Liver (tissue), 9 donors: ENCODE data around the gene SLC24A4. TPM values are rescaled to one million over a fixed set of nuclear protein-coding genes. Genes with fewer than 3 reads are reported as not detected.

Source experiments
- DNase-seq: peaks from one replicate; pipeline ENCODE4 v3.0.0-alpha.2; 2017; ENCODE audit warnings: low spot score
- H3K27ac ChIP-seq, 2 donors: one replicate each; pipeline ENCODE4 v1.7.0; 2013; ENCODE audit warnings: inconsistent platforms in 2 of 2, low read length in 2 of 2, control low read depth in 1 of 2, low read depth in 1 of 2, mild to moderate bottlenecking in 1 of 2
- H3K27me3 ChIP-seq, 4 donors: one replicate each; pipeline versions ENCODE4 v1.6.1 to v1.7.0; 2013; ENCODE audit warnings: low read length in 3 of 4, inconsistent platforms in 1 of 4, mild to moderate bottlenecking in 1 of 4, moderate library complexity in 1 of 4; ENCODE audit not compliant: control insufficient read depth in 4 of 4, insufficient read depth in 4 of 4
- H3K36me3 ChIP-seq, 4 donors: one replicate each; pipeline versions ENCODE4 v1.6.1 to v1.7.0; 2013; ENCODE audit warnings: low read length in 3 of 4, mild to moderate bottlenecking in 3 of 4, low read depth in 1 of 4, moderate library complexity in 1 of 4; ENCODE audit not compliant: control insufficient read depth in 4 of 4, insufficient read depth in 3 of 4
- H3K4me1 ChIP-seq, 4 donors: one replicate each; pipeline versions ENCODE4 v1.6.1 to v1.7.0; 2013; ENCODE audit warnings: low read length in 3 of 4, mild to moderate bottlenecking in 3 of 4, moderate library complexity in 1 of 4; ENCODE audit not compliant: control insufficient read depth in 4 of 4, insufficient read depth in 4 of 4
- H3K4me3 ChIP-seq, 3 donors: one replicate each; pipeline versions ENCODE4 v1.6.1 to v1.7.0; 2013; ENCODE audit warnings: low read length in 3 of 3, control low read depth in 1 of 3, low read depth in 1 of 3, mild to moderate bottlenecking in 1 of 3
- H3K9ac ChIP-seq, 2 donors: one replicate each; pipeline ENCODE4 v1.7.0; 2013; ENCODE audit warnings: low read length in 2 of 2, mild to moderate bottlenecking in 2 of 2, moderate library complexity in 2 of 2, control low read depth in 1 of 2, low read depth in 1 of 2
- H3K9me3 ChIP-seq, 4 donors: one replicate each; pipeline versions ENCODE4 v1.6.1 to v1.7.0; 2013; ENCODE audit warnings: low read length in 3 of 4; ENCODE audit not compliant: control insufficient read depth in 4 of 4
- CTCF ChIP-seq: fragments of 150-350 bp; IDR thresholded peaks from 2 replicates; pipeline ENCODE4 v1.5.1; 2017; ENCODE audit warnings: improper control_type of control experiment, low read depth, low read length; ENCODE audit not compliant: missing input control
- FOXA1 ChIP-seq: IDR thresholded peaks from 2 replicates; pipeline ENCODE4 v1.6.1; 2016; ENCODE audit warnings: antibody characterized with exemption
- FOXA2 ChIP-seq: IDR thresholded peaks from 2 replicates; pipeline ENCODE4 v1.6.1; 2016; ENCODE audit warnings: antibody characterized with exemption
- GABPA ChIP-seq, 2 donors: IDR thresholded peaks in 1 of 2; conservative IDR thresholded peaks in 1 of 2; 2 replicates each; pipeline ENCODE4 v1.6.1; 2016; ENCODE audit warnings: antibody characterized with exemption in 2 of 2, mild to moderate bottlenecking in 1 of 2, moderate library complexity in 1 of 2
- HNF4G ChIP-seq: IDR thresholded peaks from 2 replicates; pipeline ENCODE4 v1.6.1; 2016; ENCODE audit warnings: antibody characterized with exemption
- JUND ChIP-seq, 2 donors: IDR thresholded peaks; 2 replicates each; pipeline ENCODE4 v1.6.1; 2016; ENCODE audit warnings: antibody characterized with exemption in 2 of 2
- MAX ChIP-seq: IDR thresholded peaks from 2 replicates; pipeline ENCODE4 v1.6.1; 2016; ENCODE audit warnings: antibody characterized with exemption
- REST ChIP-seq: IDR thresholded peaks from 2 replicates; pipeline ENCODE4 v1.6.1; 2016; ENCODE audit warnings: antibody characterized with exemption, mild to moderate bottlenecking
- RXRA ChIP-seq, 2 donors: IDR thresholded peaks; 2 replicates each; pipeline ENCODE4 v1.6.1; 2017 to 2018; ENCODE audit warnings: antibody characterized with exemption in 2 of 2, mild to moderate bottlenecking in 1 of 2
- SP1 ChIP-seq: IDR thresholded peaks from 2 replicates; pipeline ENCODE4 v1.6.1; 2018; ENCODE audit warnings: antibody characterized with exemption, mild to moderate bottlenecking
- TAF1 ChIP-seq: conservative IDR thresholded peaks from 2 replicates; pipeline ENCODE4 v1.6.1; 2016; ENCODE audit warnings: antibody characterized with exemption, mild to moderate bottlenecking
- YY1 ChIP-seq: IDR thresholded peaks from 2 replicates; pipeline ENCODE4 v1.6.1; 2016; ENCODE audit warnings: antibody characterized with exemption, mild to moderate bottlenecking
- WGBS: extraction: QIAGEN DNeasy Blood & Tissue Kit; methylation state at CpG from one replicate; pipeline ENCODE4 v1.1.7; 2013; 5-methylcytosine and 5-hydroxymethylcytosine counted together
- polyA plus RNA-seq, 2 donors: library from polyadenylated mRNA; stranded (reverse) in 1 of 2; unstranded in 1 of 2; fragments of 200-250 nt in 1 of 2; fragments of >200 nt in 1 of 2; fragmentation: Nextera tagmentation in 1 of 2; extraction: Ambion mirVana in 1 of 2; gene quantifications; one replicate each; pipeline versions ENCODE4 v1.2.1 to v1.2.3, GENCODE V29; 2013 to 2015
- total RNA-seq, 2 donors: library from RNA; depleted of rRNA; stranded (reverse); fragments of >200 nt; gene quantifications; one replicate each; pipeline ENCODE4 v1.2.3, GENCODE V29; 2014
- TF ChIP-seq, protein P1 (sequence below): IDR thresholded peaks from 2 replicates; pipeline ENCODE4 v1.6.1; 2016; ENCODE audit warnings: antibody characterized with exemption
- TF ChIP-seq, protein P2 (sequence below): IDR thresholded peaks from 2 replicates; pipeline ENCODE4 v1.6.1; 2016; ENCODE audit warnings: antibody characterized with exemption
- donor health status: healthy.
- donor health status: healthy.
- donor health status: healthy.
- donor health status: healthy.
- donor health status: healthy.

SLC24A4 gene
- total and polyA plus RNA-seq, 4 donors: 0.06 to 0.23 (median 0.12) TPM

DNA sequence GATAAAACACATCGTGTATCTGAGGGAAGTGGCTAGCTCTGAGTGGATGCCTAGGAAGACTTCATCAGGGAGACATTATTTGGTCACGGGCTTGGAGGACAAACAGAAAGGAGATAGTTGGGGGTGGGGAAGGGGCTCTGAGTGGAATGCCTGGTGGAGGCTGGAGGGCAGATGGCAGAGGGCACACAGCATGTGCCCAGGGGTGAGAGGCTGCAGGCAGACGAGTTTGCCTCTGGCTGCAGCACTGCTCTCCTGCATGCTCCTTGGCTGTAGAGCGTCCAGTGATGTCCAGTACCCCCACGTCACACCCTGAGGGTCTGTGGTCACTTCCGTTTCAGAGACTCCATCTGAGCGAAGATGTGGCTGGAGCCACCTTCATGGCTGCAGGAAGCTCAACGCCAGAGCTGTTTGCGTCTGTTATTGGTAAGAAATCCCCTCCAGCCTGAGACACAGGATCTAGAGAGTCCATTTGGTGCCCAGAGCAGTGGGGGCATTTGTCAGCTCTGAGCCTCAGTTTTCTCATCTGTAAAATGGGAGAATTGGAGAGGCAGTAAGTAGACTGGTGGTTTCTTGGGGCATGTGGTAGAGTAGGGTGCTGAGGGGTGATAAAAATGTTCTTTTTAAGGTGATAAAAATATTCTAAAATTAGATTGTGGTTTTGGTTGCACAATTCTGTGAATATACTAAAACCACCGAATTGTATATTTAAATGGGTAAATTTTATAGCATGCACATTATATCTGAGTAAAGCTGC lies 119.0 kb downstream of the SLC24A4 start:
- H3K4me3 ChIP-seq: no peak overlapping the region
- no peak for TF ChIP-seq FOXA1
- no peak for TF ChIP-seq MAX
- no peak for TF ChIP-seq SP1
- TF ChIP-seq RXRA (IDR thresholded peaks at IDR 0.05): no peak
- no peak for TF ChIP-seq HNF4G
- TF ChIP-seq TAF1: no peak
- TF ChIP-seq, protein P1, sequence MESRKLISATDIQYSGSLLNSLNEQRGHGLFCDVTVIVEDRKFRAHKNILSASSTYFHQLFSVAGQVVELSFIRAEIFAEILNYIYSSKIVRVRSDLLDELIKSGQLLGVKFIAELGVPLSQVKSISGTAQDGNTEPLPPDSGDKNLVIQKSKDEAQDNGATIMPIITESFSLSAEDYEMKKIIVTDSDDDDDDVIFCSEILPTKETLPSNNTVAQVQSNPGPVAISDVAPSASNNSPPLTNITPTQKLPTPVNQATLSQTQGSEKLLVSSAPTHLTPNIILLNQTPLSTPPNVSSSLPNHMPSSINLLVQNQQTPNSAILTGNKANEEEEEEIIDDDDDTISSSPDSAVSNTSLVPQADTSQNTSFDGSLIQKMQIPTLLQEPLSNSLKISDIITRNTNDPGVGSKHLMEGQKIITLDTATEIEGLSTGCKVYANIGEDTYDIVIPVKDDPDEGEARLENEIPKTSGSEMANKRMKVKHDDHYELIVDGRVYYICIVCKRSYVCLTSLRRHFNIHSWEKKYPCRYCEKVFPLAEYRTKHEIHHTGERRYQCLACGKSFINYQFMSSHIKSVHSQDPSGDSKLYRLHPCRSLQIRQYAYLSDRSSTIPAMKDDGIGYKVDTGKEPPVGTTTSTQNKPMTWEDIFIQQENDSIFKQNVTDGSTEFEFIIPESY: no peak
- no peak for TF ChIP-seq YY1
- WGBS: 85% methylated on average over 10 of the region's 10 CpGs
- H3K27ac ChIP-seq: no peak overlapping the region
- H3K27me3 ChIP-seq: no peaks in the 10 kb centered on the region
- H3K9me3 ChIP-seq: no peaks in the 10 kb centered on the region
- no peak for DNase-seq
- H3K9ac ChIP-seq: no peak overlapping the region
- no peaks in the 10 kb centered on the region for H3K36me3 ChIP-seq
- H3K4me1 ChIP-seq: no peaks in the 10 kb centered on the region

DNA sequence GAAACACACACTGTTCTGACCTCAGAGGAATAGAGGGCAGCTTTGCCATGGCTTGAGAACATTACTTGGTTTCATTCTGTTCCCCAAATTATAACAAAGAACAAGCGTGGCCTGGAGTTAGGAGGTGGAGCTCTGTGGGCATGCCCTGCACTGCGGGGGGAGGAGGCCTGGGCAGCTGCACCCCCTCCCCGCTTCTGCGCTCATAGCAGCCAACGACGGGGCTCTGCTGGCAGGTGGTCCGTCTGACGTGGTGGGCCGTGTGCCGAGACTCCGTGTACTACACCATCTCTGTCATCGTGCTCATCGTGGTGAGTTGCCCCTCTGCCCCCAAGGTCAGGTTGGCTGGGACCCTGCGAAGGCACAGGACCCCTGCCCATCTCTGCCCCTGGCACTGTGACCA lies 120.2 kb downstream of the SLC24A4 start:
- Histone ChIP-seq H3K4me3 (no peak overlapping the region), H3K9ac (no peak overlapping the region), H3K4me1 (no peaks in the 10 kb centered on the region), H3K9me3 (no peaks in the 10 kb centered on the region), H3K36me3 (no peaks in the 10 kb centered on the region), H3K27ac (no peak overlapping the region), H3K27me3 (no peaks in the 10 kb centered on the region)
- TF ChIP-seq SP1: no peak
- TF ChIP-seq, protein P1: no peak
- no peak for TF ChIP-seq MAX
- TF ChIP-seq GABPA (IDR thresholded peaks at IDR 0.05 in 1 of 2, conservative IDR thresholded peaks at IDR 0.05 in 1 of 2): no peak
- TF ChIP-seq, protein P2, sequence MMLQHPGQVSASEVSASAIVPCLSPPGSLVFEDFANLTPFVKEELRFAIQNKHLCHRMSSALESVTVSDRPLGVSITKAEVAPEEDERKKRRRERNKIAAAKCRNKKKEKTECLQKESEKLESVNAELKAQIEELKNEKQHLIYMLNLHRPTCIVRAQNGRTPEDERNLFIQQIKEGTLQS: no peak
- TF ChIP-seq CTCF: no peak
- no peak for TF ChIP-seq FOXA2
- TF ChIP-seq JUND (IDR thresholded peaks at IDR 0.05): no peak
- no peak for TF ChIP-seq REST
- no peak for TF ChIP-seq TAF1
- DNase-seq: no peak
- WGBS: 87% methylated on average over 14 of the region's 14 CpGs
